Stimulated activated CD4-positive, alpha-beta T cell treated with anti-CD3 and anti-CD28 coated beads, Interleukin-1b, Interleukin-23, amount 100 ng/mL, for 4 hours (primary cell): ENCODE results near the gene PBX3.

Source experiments
- DNase-seq, 2 donors: peaks; one replicate each; pipeline ENCODE4 v3.0.0-alpha.2; 2020; ENCODE audit warnings: low read depth in 2 of 2

PBX3 gene

DNA sequence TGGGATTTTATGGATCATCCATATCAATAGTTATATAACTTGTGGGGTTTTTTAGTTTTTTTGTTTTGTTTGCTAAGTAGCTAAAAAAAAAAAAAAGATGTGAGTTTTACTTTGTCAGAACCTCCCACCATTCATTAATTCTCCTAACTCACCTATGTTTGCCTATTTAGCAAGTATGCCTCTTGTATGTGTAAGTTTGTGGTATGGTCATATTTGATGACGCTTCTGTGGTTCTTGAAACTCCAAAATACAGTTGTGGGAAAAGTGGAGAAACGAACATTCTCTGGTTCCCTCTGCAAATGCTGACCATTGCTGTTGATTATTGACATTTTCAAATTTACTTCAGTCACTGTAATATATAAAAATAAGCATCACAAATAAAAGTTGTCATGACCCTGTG lies 75.7 kb downstream of the PBX3 start:
- DNase-seq, result no peak

DNA sequence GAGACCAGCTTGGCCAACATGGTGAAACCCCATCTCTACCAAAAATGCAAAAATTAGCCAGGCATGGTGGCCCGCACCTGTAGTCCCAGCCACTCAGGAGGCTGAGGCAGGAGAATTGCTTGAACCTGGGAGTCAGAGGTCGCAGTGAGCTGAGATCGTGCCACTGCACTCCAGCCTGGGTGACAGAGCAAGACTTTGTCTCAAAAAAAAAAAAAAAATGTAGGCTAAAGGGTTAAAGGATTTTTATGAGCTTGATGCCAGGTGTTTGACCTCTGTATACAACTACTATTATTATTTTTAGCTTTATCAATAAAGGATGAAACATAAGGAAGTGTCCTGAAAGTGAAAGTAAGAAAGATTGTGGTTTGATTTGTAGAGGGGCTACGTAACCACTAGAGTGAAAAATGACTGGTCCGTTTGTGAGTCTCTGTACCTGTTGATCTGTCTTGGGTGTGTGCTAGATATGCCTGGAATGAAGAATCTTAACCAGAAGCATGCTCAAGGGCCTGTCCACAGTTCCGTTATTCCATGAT lies 76.8 kb downstream of the PBX3 start:
- peak in 1 of 2 donors; percentile 19 for DNase-seq

DNA sequence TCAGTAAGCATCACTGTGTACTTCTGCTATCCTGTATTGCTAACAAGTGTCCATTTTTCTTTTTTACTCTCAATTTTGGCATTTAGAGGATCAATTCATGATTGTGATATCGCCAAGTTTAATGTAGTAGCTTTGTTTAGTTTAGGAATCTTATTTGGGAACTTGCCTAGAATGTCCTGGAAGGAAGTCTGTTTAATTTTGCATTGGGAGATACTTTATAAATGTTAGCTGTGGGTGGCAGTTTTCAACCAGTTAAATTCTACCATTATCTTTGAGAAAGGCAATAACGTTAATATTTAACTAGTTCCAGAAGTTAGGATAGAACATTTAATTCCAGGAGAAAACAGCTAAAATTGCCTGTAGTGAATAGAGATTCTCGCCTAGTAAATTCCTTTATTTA lies 78.6 kb downstream of the PBX3 start:
- DNase-seq, result no peak

DNA sequence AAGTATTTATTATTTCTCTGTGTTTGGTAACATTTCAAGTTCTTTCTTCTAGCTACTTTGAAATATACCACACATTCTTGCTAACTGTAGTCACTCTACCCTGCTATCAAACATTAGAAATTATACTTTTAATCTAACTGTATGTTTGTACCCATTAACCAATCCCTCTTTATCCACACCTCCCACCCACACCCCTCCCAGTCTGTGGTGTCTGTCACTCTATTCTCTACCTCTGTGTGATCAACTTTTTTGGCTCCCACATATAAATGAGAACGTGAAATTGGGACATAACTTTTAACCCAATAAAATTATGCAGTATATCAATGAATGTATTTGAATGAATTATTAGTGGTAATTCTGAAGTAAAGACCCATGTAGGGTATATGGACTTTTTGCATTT lies 79.7 kb downstream of the PBX3 start:
- no peak for DNase-seq

- peak; percentile 14 to 34 for DNase-seq
These were observed 82.6 kb downstream of the PBX3 start for GRCh38 chr9:125829743-125830142.

- no peak for DNase-seq
These were observed 83.9 kb downstream of the PBX3 start for GRCh38 chr9:125831054-125831453.

DNA sequence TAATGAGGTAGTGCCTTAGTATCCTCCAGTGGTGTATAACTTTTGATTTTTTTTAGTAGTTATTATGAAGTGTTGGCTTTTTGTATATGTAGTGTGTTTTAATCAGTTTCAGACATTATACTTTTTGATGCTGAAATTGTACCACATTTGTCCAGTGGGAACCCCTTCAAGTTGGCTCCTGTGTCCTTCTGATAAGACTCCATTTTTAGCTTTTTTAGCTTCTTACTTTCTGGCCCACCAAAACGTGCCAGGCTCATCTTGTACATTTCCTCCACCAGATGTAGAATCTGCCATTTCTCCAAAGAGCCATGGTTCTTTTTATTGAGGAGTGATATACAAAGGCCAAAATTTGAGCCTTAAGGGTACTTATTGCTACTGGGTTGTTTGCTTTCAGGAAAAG lies 84.4 kb downstream of the PBX3 start:
- no peak for DNase-seq

DNA sequence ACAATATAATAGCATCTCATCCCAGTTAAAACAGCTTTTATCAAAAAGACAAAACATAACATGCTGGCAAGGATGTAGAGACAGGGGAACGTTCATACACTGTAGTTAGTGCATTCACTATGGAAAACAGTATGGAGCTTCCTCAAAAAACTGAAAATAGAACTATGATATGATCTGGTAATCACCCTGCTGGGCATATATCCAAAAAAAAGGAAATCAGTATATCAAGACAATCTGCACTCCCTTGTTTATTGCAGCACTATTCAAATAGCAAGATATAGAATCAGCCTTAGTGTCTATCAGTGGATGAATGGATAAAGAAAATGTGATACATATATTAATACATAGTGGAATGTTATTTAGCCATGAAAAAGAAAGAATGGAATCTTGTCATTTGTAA lies 88.5 kb downstream of the PBX3 start:
- DNase-seq, result no peak

- no peak for DNase-seq
These were observed 92.1 kb downstream of the PBX3 start for GRCh38 chr9:125839317-125839716.

DNA sequence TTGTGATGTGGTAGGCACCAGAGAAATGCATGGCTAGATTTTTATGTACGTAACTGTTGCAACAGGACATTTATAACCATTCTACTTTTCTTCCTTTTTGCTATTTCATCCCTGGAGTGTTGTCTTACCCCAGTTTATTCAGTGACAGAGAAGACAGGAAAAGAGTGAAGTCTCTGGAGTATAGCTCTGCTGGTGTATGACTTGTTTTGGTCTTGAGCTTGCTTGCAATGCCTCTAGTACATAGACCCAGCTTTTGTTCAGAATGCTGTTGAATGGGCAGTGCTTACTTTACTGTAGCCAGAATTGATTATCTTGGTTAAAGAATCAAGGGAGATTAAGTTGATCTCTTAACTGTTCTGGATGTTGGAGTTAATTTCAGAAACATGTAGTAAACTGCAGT lies 94.3 kb downstream of the PBX3 start:
- DNase-seq, result no peak

DNA sequence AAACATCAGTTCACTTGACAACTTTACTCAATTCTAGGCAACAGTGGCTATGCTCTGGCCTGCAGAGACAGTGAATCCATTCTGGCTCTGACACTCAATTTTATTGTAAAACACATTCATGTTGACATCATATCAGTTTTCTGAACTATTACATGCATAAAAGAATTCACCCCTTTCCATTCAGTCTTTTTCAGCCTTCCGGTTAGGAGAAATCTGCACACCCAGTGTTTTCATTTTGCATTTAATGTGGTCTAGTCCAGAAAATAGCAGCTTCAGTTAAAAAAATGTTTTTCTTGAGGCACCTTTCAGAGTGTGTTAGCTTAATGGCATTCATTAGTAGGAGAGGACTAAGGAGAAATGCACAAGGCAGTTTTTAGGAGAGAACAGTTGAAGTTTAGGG lies 95.1 kb downstream of the PBX3 start:
- DNase-seq, result no peak

DNA sequence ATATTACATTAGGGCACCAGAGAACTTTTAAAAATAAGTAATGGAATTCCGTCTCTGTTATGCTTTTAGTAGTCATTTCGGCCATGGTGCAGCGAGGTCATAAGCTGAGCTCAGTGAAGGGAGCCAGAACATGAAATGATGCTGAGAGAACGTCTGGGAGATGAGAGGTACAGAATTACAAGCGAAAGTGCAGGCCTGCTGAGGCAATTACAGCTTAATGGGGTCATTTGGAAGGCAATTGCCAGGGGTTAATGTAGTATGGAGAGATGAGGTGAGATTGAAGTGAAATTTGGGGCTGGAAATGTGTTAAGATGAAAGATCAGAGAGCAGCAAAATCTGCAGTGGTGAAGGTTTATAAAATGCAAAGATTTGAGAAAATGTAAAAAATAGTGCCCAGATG lies 96.5 kb downstream of the PBX3 start:
- DNase-seq, result no peak

DNA sequence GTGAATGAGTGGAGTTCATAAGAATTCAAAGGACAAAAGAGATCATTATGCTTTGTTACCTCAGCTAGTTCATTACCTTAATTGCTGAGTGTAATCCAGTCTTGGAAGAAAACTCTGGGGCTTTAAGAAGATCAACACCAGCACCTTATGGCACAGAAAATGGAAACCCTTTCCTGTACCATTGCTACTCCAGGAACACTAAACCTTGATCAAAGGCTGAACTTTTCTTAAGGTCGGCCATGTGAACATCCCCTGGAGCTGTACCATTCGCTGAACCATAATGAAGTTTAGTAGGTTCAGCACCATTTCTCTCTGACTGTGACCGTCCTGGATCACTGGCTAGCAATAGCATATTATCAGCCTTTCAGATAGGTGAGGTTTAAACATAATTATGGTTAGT lies 97.4 kb downstream of the PBX3 start:
- DNase-seq, result no peak

DNA sequence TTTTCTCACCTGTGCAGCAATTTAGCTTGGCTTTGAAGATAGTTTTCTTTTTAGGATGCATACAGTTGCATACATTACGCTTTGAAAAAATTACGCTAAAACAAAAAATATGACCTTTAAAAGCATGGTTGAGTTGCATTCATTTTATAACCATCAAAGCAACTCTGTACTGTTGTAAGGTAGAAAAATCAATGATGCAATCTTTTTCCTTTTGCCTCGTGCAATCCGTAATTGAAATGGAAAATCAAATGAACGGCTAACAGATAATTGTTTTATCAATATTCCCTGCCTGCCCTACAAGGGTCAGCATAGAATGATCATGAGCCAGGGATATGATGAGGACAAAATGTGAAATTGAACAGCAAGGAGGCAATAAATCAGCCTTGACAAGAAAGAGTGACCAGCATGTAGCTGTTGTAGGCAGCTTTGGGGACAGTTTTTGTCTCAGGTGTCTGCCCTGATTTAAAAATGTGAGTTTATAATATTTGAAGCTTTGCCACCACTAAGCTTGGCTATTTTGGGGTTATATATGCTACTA lies 98.2 kb downstream of the PBX3 start:
- no peak for DNase-seq

DNA sequence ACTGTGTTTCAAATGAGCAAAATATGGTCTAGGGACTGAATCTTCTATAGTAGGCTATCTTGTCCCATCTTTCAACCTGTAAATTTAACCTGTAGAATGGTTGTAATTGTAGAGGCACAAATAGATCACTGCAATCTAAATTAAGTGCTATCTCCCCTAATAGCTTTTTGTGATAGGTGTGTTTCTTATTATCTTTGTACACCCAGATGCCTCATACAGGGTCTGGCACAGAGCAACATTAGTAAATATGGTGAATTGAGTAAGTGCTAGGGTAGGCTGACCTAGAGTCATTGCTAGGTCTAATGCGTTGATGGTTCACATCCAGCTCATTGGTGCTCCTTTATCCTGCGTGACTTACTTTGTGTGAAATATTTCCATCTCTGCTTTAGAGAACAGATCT lies 100.6 kb downstream of the PBX3 start:
- DNase-seq, result no peak

DNA sequence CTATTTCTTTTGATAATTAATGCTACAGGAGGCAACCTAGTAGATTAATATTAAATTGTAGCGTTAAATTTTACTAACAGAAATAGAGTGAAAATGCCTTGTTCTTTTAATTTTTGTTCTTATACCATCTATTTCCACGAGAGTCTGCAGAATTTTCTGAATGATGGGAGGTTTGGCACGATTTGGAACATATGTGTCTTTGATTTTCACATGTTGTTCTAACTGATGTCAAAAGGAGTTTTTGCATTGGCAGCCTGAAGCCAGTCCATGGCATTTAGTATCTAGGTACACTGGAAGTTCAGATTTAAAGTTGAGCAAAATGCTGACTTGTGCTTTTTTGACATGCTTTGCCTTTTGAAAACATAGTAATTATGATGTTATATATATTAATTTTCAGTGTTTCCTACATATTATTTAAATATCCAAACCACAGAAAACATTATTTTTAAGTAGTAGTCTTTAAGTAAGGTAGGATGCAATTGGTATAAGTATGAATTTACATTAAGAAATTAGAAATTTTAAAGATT lies 103.0 kb downstream of the PBX3 start:
- no peak for DNase-seq

GRCh38 chr9:125850763-125851162 lies 103.6 kb downstream of the PBX3 start:
- DNase-seq, result no peak

DNA sequence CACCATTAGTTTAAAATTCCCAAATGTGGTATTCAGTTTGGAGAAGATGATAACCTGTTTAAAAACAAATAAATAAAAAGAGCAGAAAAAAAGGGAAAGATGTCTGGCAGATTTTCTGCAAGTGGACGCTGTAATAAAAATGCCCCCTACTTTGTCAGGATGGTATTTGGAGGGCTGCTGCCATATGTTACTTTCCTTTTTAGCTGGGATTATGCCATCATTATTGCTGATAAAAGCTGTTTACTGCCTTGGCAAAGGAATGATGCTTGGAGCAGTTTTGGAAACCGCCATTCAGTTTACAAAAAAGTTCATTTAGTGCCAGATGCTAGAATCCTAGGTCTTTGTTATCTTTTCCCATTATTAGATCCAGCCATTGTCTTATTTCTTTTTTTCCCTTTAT lies 104.8 kb downstream of the PBX3 start:
- DNase-seq, result no peak

- DNase-seq, result no peak
These were observed 105.2 kb downstream of the PBX3 start for GRCh38 chr9:125852386-125852785.

- DNase-seq, result no peak
These were observed 107.5 kb downstream of the PBX3 start for GRCh38 chr9:125854553-125855275.

GRCh38 chr9:125856331-125856730 lies 109.2 kb downstream of the PBX3 start:
- no peak for DNase-seq

DNA sequence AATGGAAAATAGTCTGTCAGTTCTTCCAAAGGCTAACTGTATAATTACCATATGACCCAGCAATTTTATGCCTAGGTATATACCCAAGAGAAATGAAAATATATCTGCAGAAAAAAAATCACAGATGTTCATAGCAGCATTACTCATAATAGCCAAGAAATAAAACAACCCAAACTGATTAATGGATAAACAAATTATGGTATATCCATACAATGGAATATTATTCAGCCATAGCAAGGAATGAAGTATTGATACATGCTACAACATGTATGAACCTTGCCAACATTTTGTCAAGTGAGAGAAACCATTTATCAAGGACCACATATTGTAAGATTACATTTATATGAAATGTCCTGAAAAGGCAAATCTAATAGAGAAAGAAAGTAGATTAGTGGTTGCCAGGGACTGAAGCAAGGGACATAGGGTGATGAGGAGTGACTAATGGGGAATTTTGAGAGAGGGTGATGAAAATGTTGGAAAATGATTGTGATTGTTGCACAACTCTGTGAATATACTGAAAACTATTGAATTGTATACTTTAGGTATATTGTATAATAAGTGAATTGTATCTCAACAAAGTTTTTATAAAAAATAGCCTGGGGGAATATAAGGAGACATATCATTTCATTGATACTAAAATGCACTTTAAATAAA lies 114.4 kb downstream of the PBX3 start:
- DNase-seq, result no peak

DNA sequence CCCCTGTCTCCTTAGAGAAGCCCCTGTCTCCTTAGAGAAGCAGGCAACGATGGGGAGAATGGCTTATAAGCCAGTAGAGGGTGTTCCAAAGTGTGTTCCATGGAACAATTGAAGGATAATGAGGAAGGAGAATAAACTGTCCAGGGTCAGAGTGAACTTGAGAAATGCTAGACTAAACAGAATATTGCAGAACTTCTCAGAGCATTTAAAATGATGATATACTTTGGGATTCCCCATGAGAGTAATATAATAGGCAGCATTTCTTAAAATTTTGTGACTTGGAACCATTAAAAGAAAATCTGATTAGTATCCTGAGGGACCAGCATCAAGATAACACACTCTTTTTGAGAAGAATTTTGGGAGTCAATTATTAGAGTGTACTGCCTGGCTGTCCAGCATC lies 116.8 kb downstream of the PBX3 start:
- DNase-seq, result no peak
